Left lung (tissue), 10 donors: ENCODE data around the gene TBX18. TPM values are rescaled to one million over a fixed set of nuclear protein-coding genes. Genes with fewer than 3 reads are reported as not detected.

Experiments
- ATAC-seq: fragments of 200-7000 bp; cut with Tn5 transposase; one replicate; pipeline ENCODE4 v1.9.1; 2020; ENCODE audit warnings: moderate library complexity
- DNase-seq, 4 donors: peaks; one replicate each; pipeline ENCODE4 v3.0.0-alpha.2; 2013 to 2020
- H3K27ac ChIP-seq, 2 donors: fragments of 200-600 bp; sonication (generic) in 1 of 2; one replicate each; pipeline versions ENCODE4 v1.5.0 to v1.8.0; 2020 to 2021
- H3K27me3 ChIP-seq, 2 donors: fragments of 200-600 bp; sonication (generic) in 1 of 2; one replicate each; pipeline versions ENCODE4 v1.5.0 to v1.8.0; 2020 to 2021
- H3K36me3 ChIP-seq, 2 donors: fragments of 200-600 bp; sonication (generic) in 1 of 2; one replicate each; pipeline versions ENCODE4 v1.5.0 to v1.8.0; 2020 to 2021
- H3K4me1 ChIP-seq, 2 donors: fragments of 200-600 bp; one replicate each; pipeline ENCODE4 v1.8.0; 2021
- H3K4me3 ChIP-seq, 2 donors: fragments of 200-600 bp; sonication (generic) in 1 of 2; one replicate each; pipeline versions ENCODE4 v1.5.0 to v1.8.0; 2020 to 2021; ENCODE audit warnings: mild to moderate bottlenecking in 1 of 2
- H3K9me3 ChIP-seq, 2 donors: fragments of 200-600 bp; sonication (generic) in 1 of 2; one replicate each; pipeline versions ENCODE4 v1.5.0 to v1.8.0; 2020 to 2021
- intact Hi-C, 2 donors: fragments of 100-400 bp; cut with DNase I; formaldehyde crosslinking; loops; one replicate each; pipeline versions ENCODE4 v1.11.2 to v1.14.2; 2022
- polyA plus RNA-seq, 6 donors: library from polyadenylated mRNA; unstranded; fragments of 120-200 nt; gene quantifications; one replicate each; pipeline ENCODE4 v1.2.1, GENCODE V29; 2013; ENCODE audit not compliant: insufficient read length in 6 of 6
- total RNA-seq, 2 donors: library from RNA; stranded (reverse); fragmentation: NEBNext Ultra II Directional; extraction: Animal tissue kit (Norgen Biotek cat#: 25700); gene quantifications; one replicate each; pipeline ENCODE4 v1.2.1, GENCODE V29; 2021
- TF ChIP-seq, protein P1 (sequence below), 2 donors: fragments of 200-600 bp; sonication (generic) in 1 of 2; IDR thresholded peaks; one replicate each; pipeline versions ENCODE4 v1.5.0 to v1.8.0; 2021; ENCODE audit warnings: antibody characterized with exemption in 2 of 2
- donor health status: DM: no; HTN: yes; CAD: no.
- donor health status: DM: no; HTN: no; CAD: no.

Gene TBX18
- total and polyA plus RNA-seq, 8 donors, result 0.27 to 0.60 (median 0.49) TPM; not detected in 1

GRCh38 chr6:84771756-84772356, 7.5 kb upstream of the TBX18 start:
- ATAC-seq (no peak), DNase-seq (no peak)
- TF ChIP-seq, protein P1, sequence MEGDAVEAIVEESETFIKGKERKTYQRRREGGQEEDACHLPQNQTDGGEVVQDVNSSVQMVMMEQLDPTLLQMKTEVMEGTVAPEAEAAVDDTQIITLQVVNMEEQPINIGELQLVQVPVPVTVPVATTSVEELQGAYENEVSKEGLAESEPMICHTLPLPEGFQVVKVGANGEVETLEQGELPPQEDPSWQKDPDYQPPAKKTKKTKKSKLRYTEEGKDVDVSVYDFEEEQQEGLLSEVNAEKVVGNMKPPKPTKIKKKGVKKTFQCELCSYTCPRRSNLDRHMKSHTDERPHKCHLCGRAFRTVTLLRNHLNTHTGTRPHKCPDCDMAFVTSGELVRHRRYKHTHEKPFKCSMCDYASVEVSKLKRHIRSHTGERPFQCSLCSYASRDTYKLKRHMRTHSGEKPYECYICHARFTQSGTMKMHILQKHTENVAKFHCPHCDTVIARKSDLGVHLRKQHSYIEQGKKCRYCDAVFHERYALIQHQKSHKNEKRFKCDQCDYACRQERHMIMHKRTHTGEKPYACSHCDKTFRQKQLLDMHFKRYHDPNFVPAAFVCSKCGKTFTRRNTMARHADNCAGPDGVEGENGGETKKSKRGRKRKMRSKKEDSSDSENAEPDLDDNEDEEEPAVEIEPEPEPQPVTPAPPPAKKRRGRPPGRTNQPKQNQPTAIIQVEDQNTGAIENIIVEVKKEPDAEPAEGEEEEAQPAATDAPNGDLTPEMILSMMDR (IDR thresholded peaks at IDR 0.05), result no peak
- Histone ChIP-seq H3K4me3 (no peak overlapping the region), H3K27ac (no peak overlapping the region), H3K27me3 (peaks cover 98 to 100% of the 10 kb centered on the region in 2 donors), H3K36me3 (no peaks in the 10 kb centered on the region), H3K9me3 (no peaks in the 10 kb centered on the region), H3K4me1 (peaks cover 0 to 10% of the 10 kb centered on the region in 2 donors)
- intact Hi-C loops, result no loop called here

- no peak for DNase-seq
- Histone ChIP-seq H3K36me3 (no peaks in the 10 kb centered on the region), H3K27ac (no peak overlapping the region), H3K9me3 (no peaks in the 10 kb centered on the region), H3K27me3 (peaks cover 100% of the 10 kb centered on the region in 2 donors), H3K4me3 (no peak overlapping the region), H3K4me1 (peaks cover 0 to 10% of the 10 kb centered on the region in 2 donors)
- intact Hi-C loops, result no loop called here
- no peak for ATAC-seq
- TF ChIP-seq, protein P1 (IDR thresholded peaks at IDR 0.05), result no peak
Observed at GRCh38 chr6:84771125-84771755, 6.8 kb upstream of the TBX18 start.

DNA sequence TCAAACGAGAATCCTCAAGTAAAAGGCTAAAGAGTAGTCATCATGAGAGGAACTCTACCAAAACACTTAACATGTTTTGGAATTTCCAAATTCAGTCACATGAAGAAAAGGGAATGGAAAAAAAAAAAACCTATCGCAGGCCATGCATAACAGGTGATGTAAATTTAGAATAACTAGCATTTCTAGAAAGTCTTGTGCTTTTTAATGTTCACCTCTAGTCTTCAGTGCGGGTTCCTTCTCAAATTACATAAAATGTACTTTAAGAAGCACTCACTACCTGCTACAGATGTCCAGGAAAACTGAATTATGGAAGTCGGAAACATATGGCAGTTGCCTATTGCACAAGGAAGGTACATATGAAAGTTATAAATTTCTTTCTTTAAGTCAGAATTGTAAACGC, 6.1 kb upstream of the TBX18 start:
- TF ChIP-seq, protein P1 (IDR thresholded peaks at IDR 0.05), result no peak
- intact Hi-C loops, result no loop called here

GRCh38 chr6:84769306-84769705, 4.9 kb upstream of the TBX18 start:
- Histone ChIP-seq H3K9me3 (no peaks in the 10 kb centered on the region), H3K36me3 (no peaks in the 10 kb centered on the region), H3K4me1 (peaks cover 2 to 10% of the 10 kb centered on the region in 2 donors), H3K27me3 (peaks cover 100% of the 10 kb centered on the region in 2 donors), H3K27ac (no peak overlapping the region), H3K4me3 (no peak overlapping the region)
- TF ChIP-seq, protein P1 (IDR thresholded peaks at IDR 0.05), result no peak
- intact Hi-C loops, result no loop called here
- DNase-seq (no peak), ATAC-seq (no peak)

More for the DNA sequence above, 6.1 kb upstream of the TBX18 start:
- H3K9me3 ChIP-seq, result no peaks in the 10 kb centered on the region
- peaks cover 0 to 10% of the 10 kb centered on the region in 2 donors for H3K4me1 ChIP-seq
- no peak for DNase-seq
- H3K27me3 ChIP-seq, result peaks cover 100% of the 10 kb centered on the region in 2 donors
- H3K36me3 ChIP-seq, result no peaks in the 10 kb centered on the region
- no peak for ATAC-seq
- no peak overlapping the region for H3K27ac ChIP-seq
- H3K4me3 ChIP-seq, result no peak overlapping the region

DNA sequence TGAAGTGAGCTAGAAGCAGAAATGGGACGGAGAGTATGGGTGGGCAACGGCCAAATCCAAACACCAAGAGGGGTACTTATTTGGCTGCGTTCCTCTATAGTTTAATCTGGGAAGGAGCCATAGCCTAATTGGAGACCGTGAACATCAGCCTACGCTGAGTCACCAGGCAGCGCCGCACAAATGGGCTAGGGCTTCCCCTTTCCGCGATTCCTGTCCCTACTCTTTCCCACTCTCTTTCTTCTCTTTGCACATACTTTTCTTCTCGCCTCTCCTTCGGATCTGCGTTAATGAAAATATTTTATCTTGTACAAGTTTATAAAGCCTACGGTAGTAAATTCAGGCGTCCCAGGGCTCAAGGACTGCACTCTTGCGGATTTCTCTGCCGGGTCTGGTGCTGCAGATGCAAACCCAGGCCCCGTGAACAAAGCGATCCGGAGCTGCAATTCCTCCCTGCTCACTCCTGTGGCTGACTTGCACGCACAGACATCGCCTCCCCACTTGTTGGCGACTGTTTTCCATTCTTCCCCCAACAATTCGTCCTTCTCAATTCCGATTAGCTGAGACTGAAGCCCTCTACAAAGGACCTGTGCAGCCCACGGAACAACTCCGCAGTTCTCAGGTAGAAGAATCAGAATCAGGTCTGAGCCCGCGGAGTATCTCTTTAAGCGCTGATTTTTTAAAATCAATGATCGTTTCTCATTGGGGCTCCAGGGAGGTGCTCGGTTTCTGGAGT, 4.2 kb upstream of the TBX18 start:
- H3K27me3 ChIP-seq, result peaks cover 100% of the 10 kb centered on the region in 2 donors
- DNase-seq (no peak), ATAC-seq (no peak)
- TF ChIP-seq, protein P1 (IDR thresholded peaks at IDR 0.05), result no peak
- H3K9me3 ChIP-seq, result no peaks in the 10 kb centered on the region
- H3K27ac ChIP-seq, result no peak overlapping the region
- no peaks in the 10 kb centered on the region for H3K36me3 ChIP-seq
- no peak overlapping the region for H3K4me3 ChIP-seq
- peaks cover 5 to 11% of the 10 kb centered on the region in 2 donors for H3K4me1 ChIP-seq
- intact Hi-C loops, result no loop called here
